BLaER1 (cell line): ENCODE measurements around the gene STAB1.

ENCODE experiments used
- H3K27ac ChIP-seq: shearing (Covaris generic); formaldehyde crosslinking; 2 replicates; pipeline ENCODE4 v1.8.1; 2022
- H3K27me3 ChIP-seq: shearing (Covaris generic); formaldehyde crosslinking; 2 replicates; pipeline ENCODE4 v1.8.1; 2022
- H3K36me3 ChIP-seq: shearing (Covaris generic); formaldehyde crosslinking; 2 replicates; pipeline ENCODE4 v1.8.1; 2022
- H3K4me1 ChIP-seq: shearing (Covaris generic); formaldehyde crosslinking; 2 replicates; pipeline ENCODE4 v1.8.1; 2022
- H3K4me2 ChIP-seq: shearing (Covaris generic); formaldehyde crosslinking; 2 replicates; pipeline ENCODE4 v1.8.1; 2022
- H3K4me3 ChIP-seq: shearing (Covaris generic); formaldehyde crosslinking; 2 replicates; pipeline ENCODE4 v1.8.1; 2022
- H3K9ac ChIP-seq: shearing (Covaris generic); formaldehyde crosslinking; 2 replicates; pipeline ENCODE4 v1.8.1; 2022
- H3K9me3 ChIP-seq: shearing (Covaris generic); formaldehyde crosslinking; 2 replicates; pipeline ENCODE4 v1.8.1; 2022
- H4K20me1 ChIP-seq: shearing (Covaris generic); formaldehyde crosslinking; 2 replicates; pipeline ENCODE4 v1.8.1; 2022
- Cebpa-rat ChIP-seq: shearing (Covaris generic); IDR thresholded peaks from 2 replicates; pipeline ENCODE4 v1.8.1; 2022

Gene STAB1

DNA sequence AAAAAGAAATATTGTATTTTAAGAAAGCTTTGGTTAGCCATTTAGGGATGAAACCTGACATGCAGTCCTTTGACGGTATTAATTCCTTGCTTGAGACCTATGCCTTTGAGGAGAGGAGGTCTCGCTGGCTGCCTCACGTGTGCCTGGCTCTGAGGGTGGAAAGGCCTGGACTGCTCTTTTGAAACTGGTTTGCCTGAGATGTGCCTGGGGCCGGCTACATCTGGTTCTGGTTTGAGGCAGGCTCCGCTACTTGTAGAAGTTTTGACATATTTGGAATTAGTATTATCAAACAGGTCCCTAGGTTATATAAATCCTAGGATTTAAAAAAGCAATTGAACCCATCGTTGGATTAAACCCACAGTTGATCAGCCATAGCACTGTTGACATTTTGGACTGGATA is 33.3 kb upstream of the STAB1 start:
- no peak overlapping the region for H3K4me2 ChIP-seq
- no peak overlapping the region for H3K4me3 ChIP-seq
- H3K4me1 ChIP-seq = peaks cover 8% of the 10 kb centered on the region
- peaks cover 96% of the 10 kb centered on the region for H3K36me3 ChIP-seq
- no peaks in the 10 kb centered on the region for H3K27me3 ChIP-seq
- H3K9me3 ChIP-seq = no peaks in the 10 kb centered on the region
- no peak overlapping the region for H3K9ac ChIP-seq
- TF ChIP-seq Cebpa-rat = no peak
- H4K20me1 ChIP-seq = peaks cover 73% of the 10 kb centered on the region
- H3K27ac ChIP-seq = no peak overlapping the region

GRCh38 chr3:52463416-52463815 is 31.7 kb upstream of the STAB1 start:
- H3K36me3 ChIP-seq = peaks cover 99% of the 10 kb centered on the region
- TF ChIP-seq Cebpa-rat = no peak
- H3K4me2 ChIP-seq = no peak overlapping the region
- no peak overlapping the region for H3K9ac ChIP-seq
- H3K4me3 ChIP-seq = no peak overlapping the region
- no peaks in the 10 kb centered on the region for H3K27me3 ChIP-seq
- no peak overlapping the region for H3K27ac ChIP-seq
- no peaks in the 10 kb centered on the region for H3K9me3 ChIP-seq
- peaks cover 76% of the 10 kb centered on the region for H4K20me1 ChIP-seq
- H3K4me1 ChIP-seq = no peaks in the 10 kb centered on the region; the same call in 1 of the 2 replicates

- H3K9ac ChIP-seq = peak overlapping the region; percentile 6; the same call in 1 of the 2 replicates
- H3K4me2 ChIP-seq = no peak overlapping the region
- no peak for TF ChIP-seq Cebpa-rat
Measured at GRCh38 chr3:52468336-52468735, 26.8 kb upstream of the STAB1 start.

DNA sequence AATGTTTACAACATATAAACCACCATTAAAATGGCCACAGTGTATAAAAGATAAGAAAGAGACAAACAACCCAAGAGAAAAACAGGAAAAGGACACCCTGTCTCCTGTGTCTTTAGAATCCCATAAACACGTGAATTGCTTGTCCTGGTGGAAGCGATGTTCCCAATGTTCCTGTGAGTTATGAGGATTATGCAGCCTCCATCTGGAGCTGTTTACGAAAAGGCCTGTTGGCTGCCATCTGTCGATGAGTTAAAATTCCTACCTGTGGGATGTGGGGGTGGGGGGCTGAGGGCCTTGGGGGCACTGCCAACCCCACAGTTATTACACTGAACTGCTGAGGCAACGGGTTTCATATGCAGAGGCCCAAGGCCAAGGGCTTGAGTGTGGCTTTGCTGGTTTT is 26.1 kb upstream of the STAB1 start:
- no peak for TF ChIP-seq Cebpa-rat
- Histone ChIP-seq H3K4me1 (peaks cover 26% of the 10 kb centered on the region), H3K36me3 (peaks cover 95% of the 10 kb centered on the region), H3K9ac (peak overlapping the region; percentile 6; the same call in 1 of the 2 replicates), H3K9me3 (no peaks in the 10 kb centered on the region), H3K27me3 (no peaks in the 10 kb centered on the region), H3K4me2 (no peak overlapping the region), H3K27ac (no peak overlapping the region), H4K20me1 (peaks cover 96% of the 10 kb centered on the region), H3K4me3 (no peak overlapping the region)

More at GRCh38 chr3:52468336-52468735, 26.8 kb upstream of the STAB1 start:
- Histone ChIP-seq H3K36me3 (peaks cover 95% of the 10 kb centered on the region), H3K4me3 (no peak overlapping the region), H3K27me3 (no peaks in the 10 kb centered on the region), H4K20me1 (peaks cover 98% of the 10 kb centered on the region), H3K9me3 (no peaks in the 10 kb centered on the region), H3K4me1 (peaks cover 19% of the 10 kb centered on the region), H3K27ac (no peak overlapping the region)

GRCh38 chr3:52470920-52471319 is 24.2 kb upstream of the STAB1 start:
- H3K27me3 ChIP-seq = no peaks in the 10 kb centered on the region
- H3K4me1 ChIP-seq = peaks cover 26% of the 10 kb centered on the region
- peaks cover 78% of the 10 kb centered on the region for H4K20me1 ChIP-seq
- H3K4me3 ChIP-seq = no peak overlapping the region
- H3K27ac ChIP-seq = no peak overlapping the region
- H3K4me2 ChIP-seq = no peak overlapping the region
- no peak for TF ChIP-seq Cebpa-rat
- peaks cover 95% of the 10 kb centered on the region for H3K36me3 ChIP-seq
- no peaks in the 10 kb centered on the region for H3K9me3 ChIP-seq
- H3K9ac ChIP-seq = no peak overlapping the region

DNA sequence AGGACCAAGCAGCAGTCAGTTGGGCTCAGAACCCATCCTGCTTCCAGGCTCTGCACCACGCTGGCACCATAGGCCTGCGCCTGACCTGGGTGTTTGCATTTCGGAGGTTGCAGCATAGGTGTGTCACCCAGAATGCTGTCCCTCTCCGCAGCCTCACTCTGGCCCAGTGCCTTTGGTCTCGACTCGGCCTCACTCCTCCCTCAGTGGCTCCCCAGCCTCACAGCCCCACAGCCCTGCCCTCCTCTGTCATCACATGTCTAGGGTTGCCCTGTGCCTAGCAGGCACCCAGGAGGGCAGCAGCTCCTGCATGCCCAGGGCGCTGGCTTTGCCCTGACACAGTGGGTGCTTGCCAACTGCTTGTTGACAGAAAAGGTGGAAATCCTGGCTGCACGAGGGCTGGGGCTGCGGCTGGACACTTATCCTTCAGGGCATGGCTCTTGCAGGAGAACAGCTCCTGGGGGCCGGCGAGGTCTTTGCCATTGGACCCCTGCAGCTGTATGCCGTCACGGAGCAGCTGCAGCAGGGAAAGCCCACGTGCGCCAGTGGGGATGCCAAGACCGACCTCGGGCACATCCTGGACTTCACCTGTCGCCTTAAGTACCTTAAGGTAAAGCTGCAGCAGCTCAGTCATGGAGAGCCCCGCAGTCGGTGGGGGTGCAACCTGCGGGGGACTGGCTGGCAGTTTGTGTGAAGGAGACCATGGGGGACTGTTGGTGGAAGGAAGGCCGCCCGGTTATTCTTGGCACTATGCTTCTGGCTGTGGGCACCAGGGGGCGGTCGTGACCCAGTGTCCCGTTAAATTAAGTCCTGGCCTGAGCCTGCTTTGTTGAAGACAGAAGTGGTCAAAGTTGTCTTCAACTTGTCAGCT is 23.5 kb upstream of the STAB1 start:
- Histone ChIP-seq H4K20me1 (peaks cover 72% of the 10 kb centered on the region), H3K9me3 (no peaks in the 10 kb centered on the region), H3K4me1 (peaks cover 26% of the 10 kb centered on the region), H3K4me3 (no peak overlapping the region), H3K36me3 (peaks cover 95% of the 10 kb centered on the region), H3K9ac (no peak overlapping the region), H3K27ac (no peak overlapping the region), H3K27me3 (no peaks in the 10 kb centered on the region), H3K4me2 (0 out of 2 replicates have a peak overlapping the region, but pooled peaks have one; percentile 69)
- TF ChIP-seq Cebpa-rat = no peak

- Histone ChIP-seq H3K36me3 (peaks cover 95% of the 10 kb centered on the region), H3K4me2 (peak overlapping the region; percentile 69), H4K20me1 (peaks cover 66% of the 10 kb centered on the region), H3K27me3 (no peaks in the 10 kb centered on the region), H3K4me1 (peaks cover 26% of the 10 kb centered on the region), H3K9me3 (no peaks in the 10 kb centered on the region), H3K4me3 (no peak overlapping the region), H3K9ac (peak overlapping the region; percentile 39; the same call in 1 of the 2 replicates), H3K27ac (peak overlapping the region; percentile 74; the same call in 1 of the 2 replicates)
- TF ChIP-seq Cebpa-rat = no peak
Measured at GRCh38 chr3:52472239-52473000, 22.7 kb upstream of the STAB1 start.

DNA sequence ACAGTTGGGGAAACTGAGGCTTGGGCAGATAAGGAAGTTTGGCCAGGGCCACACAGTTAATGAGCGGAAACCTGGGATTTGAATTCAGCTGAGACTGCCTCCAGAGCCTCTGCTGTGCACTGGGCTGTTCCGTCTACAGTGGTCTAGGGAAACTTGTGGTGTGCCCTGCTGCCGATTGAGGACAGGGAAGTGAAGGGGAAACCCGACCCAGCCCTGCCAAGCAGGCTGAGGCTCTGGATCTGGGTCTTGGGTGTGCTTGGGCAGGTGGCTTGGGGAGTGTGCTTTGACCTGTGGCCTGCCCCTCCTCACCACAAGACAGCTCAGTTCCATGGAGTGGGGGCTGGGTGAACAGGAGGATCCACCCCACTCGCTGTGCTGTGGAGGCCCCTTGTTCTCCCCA is 22.1 kb upstream of the STAB1 start:
- Histone ChIP-seq H3K4me1 (peaks cover 26% of the 10 kb centered on the region), H3K27ac (peak overlapping the region; percentile 74), H3K9me3 (no peaks in the 10 kb centered on the region), H4K20me1 (peaks cover 62% of the 10 kb centered on the region), H3K4me3 (no peak overlapping the region), H3K36me3 (peaks cover 95% of the 10 kb centered on the region), H3K27me3 (no peaks in the 10 kb centered on the region), H3K4me2 (peak overlapping the region; percentile 69), H3K9ac (peak overlapping the region; percentile 39; the same call in 1 of the 2 replicates)
- TF ChIP-seq Cebpa-rat = no peak

DNA sequence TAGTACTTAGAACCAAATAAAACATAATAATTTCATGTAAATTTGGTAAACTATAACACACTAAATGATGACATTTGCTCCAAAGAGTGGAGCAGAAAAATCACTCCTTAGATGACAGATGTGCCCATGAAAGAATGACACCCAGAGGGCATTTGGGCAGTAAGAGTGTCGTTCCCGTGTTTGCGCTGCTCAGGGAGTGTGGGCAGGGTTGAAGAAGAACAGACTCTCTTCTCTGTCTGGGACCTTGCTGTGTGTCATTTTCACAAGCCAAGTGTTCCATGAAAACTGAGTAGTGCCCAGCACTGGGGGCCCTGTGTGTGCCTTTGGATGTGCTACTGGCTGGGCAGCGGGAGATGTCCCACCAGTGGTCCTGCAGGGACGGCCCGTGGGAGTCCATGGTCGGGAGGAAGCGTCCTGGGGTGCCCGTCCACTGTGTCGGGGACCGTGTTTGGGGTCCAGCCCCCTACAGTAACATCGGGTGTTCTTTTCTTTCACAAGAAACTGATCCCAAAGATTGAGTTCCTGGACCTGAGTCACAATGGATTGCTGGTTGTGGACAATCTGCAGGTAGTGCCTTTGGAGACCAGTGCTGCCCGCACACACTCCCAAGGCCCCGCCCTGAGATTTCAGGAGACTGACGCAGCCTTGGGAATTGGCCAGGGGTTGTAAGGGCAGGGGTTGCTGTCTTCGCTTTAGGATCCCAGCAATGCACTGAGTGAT is 17.9 kb upstream of the STAB1 start:
- no peak overlapping the region for H3K4me2 ChIP-seq
- TF ChIP-seq Cebpa-rat = no peak
- H3K4me1 ChIP-seq = peaks cover 18% of the 10 kb centered on the region
- H3K27me3 ChIP-seq = no peaks in the 10 kb centered on the region
- H3K9me3 ChIP-seq = no peaks in the 10 kb centered on the region
- H3K27ac ChIP-seq = no peak overlapping the region
- peaks cover 19% of the 10 kb centered on the region for H4K20me1 ChIP-seq
- H3K4me3 ChIP-seq = no peak overlapping the region
- H3K36me3 ChIP-seq = peaks cover 99% of the 10 kb centered on the region
- H3K9ac ChIP-seq = no peak overlapping the region
